DMS53 treated with DMSO at 0.1 percent for 48 hours (cell line): ENCODE measurements around the gene CDKN2C.
A peak's percentile ranks its signal among the peaks of the same experiment; 100 is the strongest.

Experiments
- DNase-seq: peaks from one replicate; lab custom pipeline; 2025; ENCODE audit not compliant: unreplicated experiment; lab: John Stamatoyannopoulos, UW

Gene CDKN2C

DNA sequence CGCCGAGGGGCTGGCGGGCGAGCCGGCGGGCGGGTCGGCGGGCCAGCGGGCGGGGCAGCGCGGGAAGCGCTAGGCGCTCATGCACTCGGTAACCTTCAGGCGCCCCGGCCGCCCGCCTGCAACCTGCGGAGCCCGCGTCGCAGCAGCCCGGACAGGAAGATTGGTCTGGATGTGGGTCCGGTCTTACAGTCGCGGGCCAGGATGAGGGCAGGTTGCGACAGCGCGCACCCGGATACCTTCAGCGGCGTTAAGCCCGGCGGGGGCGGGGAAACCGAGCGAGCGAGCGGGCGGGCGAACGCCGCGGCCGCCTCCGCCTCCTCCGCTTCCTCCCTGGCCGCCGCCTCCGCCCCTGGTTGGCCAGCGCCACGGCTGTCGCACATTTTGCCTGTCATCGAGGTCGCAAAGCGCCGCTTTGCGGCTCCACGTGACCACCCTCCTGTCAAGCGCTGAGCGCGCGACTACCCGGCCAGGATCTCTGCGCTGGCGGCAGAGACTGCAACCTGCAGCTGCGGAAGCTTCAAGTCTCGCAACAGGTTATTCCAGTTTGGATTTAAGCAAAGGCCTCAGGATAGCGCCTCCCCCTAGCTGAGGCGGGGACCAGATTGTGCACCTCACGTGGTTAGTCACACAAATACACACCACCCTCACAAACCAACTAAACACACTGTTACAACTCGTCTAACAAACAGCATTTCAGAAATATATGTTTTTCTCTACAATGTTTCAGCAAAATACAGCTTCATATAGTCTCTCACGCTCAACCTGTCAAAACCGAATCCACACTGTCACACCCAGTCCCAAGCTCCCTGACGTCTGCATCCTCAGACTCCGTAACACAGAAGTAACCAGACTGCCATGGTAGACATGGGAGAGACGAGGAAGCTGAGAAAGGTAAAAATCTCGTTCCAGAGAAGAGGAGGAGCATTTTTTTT lies 9.9 kb upstream of the CDKN2C start, which contains the start of gene FAF1:
Gene FAF1, minus strand, starts transcription at position 355 of the 932 bp plus-strand sequence. CDS start 456 bp downstream, outside the sequence.
- DNase-seq: peak; percentile 100

DNA sequence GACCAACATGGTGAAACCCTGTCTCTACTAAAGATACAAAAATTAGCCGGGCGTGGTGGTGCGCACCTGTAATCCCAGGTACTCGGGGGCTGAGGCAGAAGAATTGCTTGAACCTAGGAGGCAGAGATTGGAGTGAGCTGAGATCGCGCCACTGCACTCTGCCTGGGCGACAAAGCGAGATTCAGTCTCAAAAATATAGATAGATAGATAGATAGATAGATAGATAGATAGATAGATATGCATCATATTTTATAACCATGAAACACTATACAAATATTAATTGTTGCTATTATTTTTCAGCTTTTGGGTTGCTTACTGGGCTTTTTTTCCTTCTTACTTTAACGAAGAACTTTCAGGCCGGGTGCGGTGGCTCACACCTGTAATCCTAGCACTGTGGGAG lies 5.2 kb upstream of the CDKN2C start:
- no peak for DNase-seq

DNA sequence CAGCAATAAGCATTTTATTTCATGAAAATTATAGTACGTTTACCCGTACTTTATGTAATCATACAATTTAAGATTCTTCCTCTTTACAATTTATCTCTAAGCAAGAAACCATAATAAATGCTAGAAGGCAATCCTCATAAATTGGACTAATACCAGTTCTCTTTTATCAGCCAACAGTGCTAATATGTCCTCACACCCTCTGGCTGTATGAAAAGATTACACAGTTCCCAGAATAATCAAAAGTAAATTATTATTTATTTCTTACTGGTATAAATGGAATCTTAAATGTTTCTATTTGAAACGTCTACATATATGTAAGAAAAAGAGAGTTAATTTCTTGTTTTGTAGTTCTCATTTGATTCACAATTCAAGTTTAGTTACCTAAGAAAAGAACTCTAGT lies 3.1 kb upstream of the CDKN2C start:
- DNase-seq: no peak

DNA sequence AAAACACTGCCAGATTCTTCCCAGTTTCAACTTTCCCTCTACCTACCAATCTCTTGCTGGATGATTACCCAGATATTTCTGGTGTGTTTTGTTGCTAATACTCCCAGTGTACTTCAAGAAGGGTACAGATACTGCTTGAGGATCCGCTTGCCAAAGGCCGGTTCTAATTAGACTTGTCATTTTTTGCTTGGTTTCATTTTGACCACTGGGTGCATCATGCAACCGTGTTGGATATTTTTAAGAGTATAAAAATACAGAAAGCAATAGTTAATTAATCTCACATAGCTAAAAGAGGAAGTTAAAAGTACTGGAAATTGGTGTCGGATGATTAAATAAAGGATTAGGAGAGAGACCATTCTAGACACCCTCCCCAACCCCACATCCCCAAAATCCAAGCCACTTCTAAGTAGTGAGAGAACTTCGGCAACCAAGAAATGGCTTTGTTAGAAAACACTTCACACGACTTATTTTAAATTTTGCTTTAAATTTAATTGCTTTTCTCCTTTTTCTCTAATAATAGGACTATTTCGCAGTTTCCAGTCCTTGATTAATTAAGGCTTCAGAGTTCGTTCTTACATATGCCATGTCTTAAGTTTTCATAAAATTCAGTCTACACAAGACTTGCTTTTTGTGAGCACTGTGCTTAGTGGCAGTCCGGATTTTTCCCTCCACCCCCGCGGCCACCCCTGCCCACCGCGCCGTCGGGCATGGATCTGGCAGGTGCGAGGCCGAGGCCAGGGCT lies 2.5 kb upstream of the CDKN2C start:
- DNase-seq: no peak

DNA sequence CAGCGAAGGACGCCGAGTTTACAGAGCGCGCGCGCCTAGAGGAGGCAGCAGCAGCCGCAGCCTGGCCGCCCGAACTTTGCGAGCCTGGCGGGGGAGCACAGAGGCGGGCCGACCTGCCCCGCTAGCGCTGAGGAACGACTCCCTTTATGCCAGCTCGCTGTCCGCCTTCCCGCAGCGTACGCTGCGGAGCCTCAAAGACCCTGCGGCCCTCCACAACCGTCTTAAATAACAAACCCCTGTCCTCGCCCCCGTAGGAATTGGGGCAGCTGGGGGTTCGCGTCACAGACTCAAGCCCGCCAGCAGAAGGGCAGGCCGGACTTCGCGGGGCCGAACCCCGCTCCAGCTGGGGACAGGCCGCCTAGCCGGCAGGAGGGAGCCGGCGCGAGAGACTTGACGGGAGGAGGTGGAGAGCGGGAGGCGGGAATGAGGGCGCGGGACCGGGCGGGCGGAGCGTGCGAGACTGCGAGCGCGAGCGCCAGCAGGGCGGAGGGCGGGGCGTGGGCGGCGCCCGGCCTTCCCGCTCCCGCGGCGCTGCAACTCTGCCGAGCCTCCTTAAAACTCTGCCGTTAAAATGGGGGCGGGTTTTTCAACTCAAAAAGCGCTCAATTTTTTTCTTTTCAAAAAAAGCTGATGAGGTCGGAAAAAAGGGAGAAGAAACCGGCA lies 1.8 kb upstream of the CDKN2C start:
- peak; percentile 94 for DNase-seq

DNA sequence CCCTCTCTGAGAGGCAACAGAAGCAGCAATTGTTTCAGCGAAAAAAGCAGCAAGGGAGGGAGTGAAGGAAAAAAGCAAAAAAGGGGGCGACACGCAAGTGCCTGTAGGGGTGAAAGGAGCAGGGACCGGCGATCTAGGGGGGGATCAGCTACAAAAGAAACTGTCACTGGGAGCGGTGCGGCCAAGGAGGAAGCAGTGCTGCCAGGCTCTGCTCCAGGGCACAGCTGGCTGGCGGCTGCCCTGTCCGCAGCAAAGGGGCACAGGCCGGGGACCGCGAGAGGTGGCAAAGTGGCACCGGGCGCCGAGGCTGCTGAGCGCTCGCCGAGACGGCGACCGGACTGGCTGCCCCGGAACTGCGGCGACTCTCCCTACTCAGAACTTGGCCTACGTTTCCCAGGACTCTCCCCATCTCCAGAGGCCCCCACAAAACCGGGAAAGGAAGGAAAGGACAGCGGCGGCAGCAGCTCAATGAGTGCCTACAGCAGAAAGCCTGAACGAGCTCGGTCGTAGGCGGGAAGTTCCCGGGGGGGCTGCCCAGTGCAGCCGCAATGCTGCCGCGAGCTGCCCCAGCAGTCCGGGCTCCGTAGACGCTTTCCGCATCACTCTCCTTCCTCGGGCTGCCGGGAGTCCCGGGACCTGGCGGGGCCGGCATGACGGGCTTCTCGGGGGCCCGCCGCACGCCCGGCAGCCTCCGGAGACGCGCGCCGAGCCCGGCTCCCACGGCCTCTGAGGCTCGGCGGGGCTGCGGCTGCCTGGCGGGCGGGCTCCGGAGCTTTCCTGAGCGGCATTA lies 1.0 kb upstream of the CDKN2C start:
- DNase-seq: peak; percentile 89

DNA sequence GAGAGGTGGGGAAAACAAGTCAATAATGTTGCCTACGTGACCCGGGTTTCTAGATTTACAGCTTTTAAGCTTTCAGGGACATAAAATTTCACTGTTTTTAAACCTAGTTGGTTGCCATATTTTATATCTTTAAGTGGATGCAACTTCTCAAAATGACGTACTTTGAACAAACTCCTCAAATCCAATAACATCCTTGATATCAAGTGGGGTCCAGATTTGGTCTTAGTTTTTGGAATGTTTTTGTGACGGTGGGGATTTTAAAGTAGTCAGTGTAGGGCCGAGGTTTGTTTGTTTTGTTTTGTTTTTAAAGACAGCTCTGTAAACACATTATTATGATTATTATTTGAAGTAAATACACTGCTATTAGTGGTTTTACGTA lies 453 bp downstream of the CDKN2C start:
- DNase-seq: no peak

DNA sequence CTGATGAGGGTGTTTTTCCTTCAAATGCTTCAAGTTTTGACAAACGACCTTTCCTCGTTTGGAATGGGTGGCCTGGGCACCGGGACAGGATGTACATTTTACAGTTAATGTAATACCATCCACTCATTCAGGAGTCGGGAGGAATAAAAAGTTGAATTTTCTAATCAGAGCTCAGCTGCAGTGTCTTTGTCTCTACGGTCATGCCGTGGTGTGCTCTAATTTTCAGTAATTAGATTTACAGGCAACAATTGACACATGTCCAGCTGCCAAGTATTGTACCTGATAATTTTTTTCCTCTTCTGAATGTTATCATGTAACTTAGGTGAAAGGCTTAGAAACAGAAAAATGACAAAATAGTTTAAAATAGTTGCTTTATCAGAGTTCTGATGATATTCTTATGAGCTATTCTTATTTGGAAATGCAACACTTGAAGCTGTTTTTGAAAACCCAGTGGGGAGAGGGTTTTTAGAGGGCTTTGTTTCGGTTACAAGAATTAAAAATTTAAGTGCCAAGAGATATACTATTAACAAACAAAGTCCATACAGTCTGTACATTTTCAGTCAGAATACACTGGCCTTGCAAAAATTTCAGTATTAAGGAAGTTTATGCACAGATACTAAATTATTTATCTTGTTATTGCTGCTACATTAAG lies 1.0 kb downstream of the CDKN2C start:
- DNase-seq: no peak

DNA sequence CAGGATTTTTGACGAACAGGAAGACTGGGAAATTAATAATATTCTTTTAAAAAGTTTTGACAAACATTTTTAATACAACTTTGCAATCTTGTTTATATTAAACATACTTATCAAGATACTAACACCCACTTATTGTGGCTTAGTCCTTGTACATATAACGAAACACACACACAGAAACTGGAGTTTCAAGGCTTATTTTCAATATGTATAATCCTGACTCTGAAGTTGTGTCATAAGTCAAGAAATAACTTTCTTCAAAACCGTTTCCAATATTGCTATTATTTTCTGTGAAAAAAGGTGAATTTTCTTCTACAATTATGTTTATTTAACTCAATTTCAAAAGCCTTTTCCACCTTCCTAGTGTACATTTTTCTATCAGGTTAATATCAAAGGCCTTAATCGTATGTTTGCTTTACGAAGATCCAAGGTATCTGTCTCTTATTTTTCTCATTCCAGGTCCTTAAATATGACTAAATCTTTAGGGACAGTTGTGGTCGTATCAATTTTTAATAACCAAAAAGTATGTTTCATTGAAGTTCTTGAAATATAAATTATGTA lies 1.8 kb downstream of the CDKN2C start:
- DNase-seq: no peak

DNA sequence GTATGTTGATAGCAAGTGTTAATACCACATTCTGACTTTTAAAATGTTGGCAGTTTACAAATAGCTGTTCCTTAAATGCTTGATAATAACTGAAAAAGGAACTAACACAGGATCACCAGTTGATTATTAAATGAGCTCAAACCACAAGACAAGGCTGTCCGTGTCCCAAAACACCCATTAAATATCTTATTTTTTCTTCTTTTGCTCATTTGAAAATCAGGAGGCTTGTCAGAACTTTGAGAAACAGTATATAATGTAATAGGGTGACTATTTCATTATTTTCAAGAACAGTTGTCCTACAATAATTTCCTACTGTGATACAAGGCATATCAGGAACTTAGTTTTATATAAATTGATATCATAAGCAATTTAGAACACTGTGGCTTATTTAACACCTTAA lies 2.7 kb downstream of the CDKN2C start:
- no peak for DNase-seq

DNA sequence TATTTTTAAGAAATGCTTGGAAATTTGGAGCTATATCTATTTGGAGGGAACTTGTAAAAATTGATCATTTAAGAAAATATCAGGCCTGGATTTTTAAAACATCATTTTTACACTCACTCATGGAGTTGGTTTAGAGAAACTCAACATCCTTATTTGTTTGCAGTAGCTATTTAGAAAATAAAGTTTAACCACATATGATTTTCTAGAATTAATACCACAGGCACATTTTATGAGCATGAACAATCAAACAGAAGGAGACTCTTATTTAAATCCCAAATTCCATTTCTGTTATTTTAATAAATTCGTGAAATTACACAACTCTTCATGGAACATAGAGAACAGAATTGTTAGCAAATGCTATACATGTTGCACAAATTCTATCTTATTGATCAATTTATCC lies 3.2 kb downstream of the CDKN2C start:
- no peak for DNase-seq

DNA sequence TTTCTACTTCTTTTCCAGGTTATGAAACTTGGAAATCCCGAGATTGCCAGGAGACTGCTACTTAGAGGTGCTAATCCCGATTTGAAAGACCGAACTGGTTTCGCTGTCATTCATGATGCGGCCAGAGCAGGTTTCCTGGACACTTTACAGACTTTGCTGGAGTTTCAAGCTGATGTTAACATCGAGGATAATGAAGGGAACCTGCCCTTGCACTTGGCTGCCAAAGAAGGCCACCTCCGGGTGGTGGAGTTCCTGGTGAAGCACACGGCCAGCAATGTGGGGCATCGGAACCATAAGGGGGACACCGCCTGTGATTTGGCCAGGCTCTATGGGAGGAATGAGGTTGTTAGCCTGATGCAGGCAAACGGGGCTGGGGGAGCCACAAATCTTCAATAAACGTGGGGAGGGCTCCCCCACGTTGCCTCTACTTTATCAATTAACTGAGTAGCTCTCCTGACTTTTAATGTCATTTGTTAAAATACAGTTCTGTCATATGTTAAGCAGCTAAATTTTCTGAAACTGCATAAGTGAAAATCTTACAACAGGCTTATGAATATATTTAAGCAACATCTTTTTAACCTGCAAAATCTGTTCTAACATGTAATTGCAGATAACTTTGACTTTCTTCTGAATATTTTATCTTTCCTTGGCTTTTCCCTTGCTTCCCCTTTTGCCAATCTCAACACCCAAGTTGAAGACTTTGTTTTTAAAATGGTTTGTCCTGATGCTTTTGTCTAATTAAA lies 4.0 kb downstream of the CDKN2C start:
- no peak for DNase-seq

DNA sequence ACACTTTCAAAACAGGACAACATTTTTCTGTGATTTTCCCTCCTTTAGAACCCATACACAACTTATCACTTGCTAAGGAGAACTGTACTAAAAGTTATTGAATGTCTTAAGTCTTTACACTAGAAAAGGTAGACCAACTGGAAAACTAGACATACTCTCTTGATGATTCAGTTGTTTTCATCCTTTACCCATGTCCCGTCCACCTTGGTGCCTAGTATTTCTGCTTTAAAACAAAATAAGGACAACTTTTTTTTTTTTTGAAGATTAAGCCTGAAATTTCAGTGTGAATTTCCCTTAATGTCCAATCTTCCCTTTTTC lies 4.5 kb downstream of the CDKN2C start:
- no peak for DNase-seq

DNA sequence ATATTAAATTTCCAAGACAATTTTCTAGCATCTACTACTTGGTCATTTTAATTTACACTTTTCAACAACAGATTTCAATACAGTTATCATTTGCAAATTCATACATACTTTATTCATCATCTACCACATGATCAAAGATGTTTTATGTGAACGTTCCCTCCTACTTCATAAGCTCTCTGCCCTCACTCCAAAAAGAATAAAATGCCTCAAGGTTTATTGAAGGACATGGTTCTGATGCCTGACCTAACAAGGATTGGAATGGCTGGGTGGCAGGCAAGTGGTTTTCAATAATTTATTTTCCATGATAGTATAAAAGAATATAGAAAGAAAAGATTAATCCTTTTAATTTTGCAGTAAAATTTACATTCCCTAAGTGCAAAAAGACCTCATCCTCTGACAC lies 5.4 kb downstream of the CDKN2C start:
- DNase-seq: no peak

DNA sequence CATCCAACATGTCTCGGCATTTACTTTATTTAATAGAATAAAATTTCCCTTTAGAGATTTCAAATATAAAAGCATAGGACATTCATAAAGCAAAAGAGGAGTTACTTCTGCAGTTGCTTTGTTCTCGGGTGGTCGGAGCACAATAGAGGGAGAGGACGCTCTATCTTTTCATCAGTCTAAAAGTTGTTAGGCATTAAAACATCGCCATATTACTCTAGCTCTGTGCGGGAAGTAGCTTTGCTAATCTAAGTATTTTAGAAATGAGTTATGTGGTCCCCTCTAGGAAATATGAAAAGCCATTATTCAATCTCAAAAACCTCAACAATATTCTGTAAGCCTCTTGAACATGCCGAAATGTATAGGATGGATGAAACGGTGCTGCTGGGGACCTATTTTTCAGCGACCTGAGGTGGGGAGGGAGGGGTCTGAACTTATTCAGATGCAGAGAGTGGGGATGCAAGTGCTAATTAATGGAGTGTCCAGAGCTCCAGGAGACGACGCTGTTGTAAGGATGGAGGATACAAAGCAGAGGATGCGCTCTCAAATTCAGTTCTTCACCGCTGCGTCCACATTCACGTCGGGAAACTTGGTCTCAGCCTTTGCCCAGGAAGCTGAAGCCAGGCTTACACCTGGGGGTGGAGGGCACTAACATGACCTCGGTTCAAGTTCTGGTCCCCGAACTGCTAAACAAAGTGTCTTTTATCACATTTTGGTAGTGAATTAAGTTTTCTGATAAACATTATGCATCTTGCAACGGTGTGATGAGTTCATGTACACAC lies 6.3 kb downstream of the CDKN2C start:
- DNase-seq: no peak

DNA sequence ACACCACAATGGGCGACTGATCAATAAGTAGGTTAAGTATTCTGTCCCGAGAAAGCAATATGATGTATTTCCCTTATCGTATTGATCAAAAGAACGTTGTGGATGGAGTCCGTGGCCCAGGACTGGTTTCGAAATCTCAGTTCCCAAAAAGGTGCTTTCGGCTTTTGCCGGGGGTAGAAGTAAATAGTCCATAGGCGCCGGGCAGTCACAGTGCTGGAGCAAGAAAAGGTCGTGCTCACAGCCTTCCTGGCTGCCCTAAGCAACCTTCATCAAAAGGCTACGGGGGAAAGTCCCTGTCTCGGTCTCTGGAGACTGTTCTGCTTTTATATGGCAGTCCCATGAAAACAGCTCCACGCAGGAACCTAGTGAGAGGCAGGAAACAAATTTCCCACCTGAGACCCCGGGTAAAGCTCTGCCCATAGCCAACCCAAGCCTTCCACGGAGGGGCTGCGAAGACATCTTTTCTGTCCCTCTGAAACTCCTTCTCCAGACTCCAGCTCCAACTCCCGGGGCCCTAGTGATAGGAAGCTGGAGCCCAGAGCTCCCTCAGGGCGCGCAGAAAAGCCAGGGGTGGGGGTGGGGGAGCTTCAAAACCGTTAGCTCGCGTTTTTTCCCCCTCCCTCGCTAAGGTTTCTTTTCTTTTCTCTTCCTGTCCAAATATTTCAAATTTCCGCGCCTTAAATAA lies 7.0 kb downstream of the CDKN2C start:
- DNase-seq: peak; percentile 50

DNA sequence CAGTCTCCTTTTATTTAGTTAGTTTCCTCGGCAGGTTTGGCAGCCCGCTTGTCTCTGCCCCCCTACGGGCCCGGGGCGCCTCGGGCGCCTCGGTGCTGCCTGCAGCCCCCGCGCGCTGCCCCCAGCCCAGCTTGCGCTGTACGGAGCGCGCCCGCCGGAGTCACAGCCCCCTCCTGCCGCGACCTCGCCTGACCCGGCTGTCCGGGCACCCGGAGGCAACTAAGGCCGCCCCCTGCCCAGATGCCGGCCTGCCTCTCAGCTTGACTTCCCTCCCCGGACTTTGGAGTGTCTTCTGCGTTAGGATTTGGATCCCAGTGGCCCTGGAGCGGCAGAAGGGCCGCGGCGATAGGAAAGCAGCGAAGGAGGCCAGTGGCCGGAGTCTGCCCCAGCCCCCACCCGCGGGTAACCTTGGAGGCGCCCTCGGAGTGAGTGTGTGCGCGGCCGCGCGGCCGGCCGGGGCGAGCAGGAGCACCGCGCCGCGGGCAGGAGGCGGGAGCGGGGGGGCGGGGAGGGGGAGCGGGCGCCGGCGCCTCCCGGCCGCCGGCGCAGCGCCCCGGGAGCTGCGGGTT lies 7.6 kb downstream of the CDKN2C start:
- DNase-seq: peak; percentile 42
